Breast epithelium (tissue), 3 donors: ENCODE data around the gene SLC5A9.

Experiments used
- CTCF ChIP-seq, 3 donors: fragments of 450-650 bp; IDR thresholded peaks; one replicate each; pipeline ENCODE4 v1.5.1; 2016 to 2017; ENCODE audit warnings: antibody characterized with exemption in 3 of 3, mild to moderate bottlenecking in 3 of 3, moderate library complexity in 3 of 3
- POLR2A ChIP-seq: fragments of 450-650 bp; IDR thresholded peaks from one replicate; pipeline ENCODE4 v1.6.1; 2016; ENCODE audit warnings: antibody characterized with exemption, mild to moderate bottlenecking, moderate library complexity

- TF ChIP-seq CTCF (IDR thresholded peaks at IDR 0.05) = no peak
- no peak for TF ChIP-seq POLR2A
Observed at GRCh38 chr1:48242141-48242736, 19.7 kb downstream of the SLC5A9 start.
